Stimulated activated naive CD8-positive, alpha-beta T cell treated with anti-CD3 and anti-CD28 coated beads, Interleukin-15, Interleukin-2, amounts not matched to agents 100 U/mL and 50 U/mL, for 24 hours (primary cell): Measurements from ENCODE around the gene ATG10.
"Not testable (repeated sequence)": the region's sequence is repeated elsewhere in the genome, so short reads cannot be mapped to it uniquely, and the experiment has no call there.

Source experiments
- ATAC-seq: fragments of 150-1000 bp; cut with Tn5 transposase; one replicate; pipeline ENCODE4 v1.10.0; 2021
- DNase-seq: peaks from one replicate; pipeline ENCODE4 v3.0.0; 2021

The ATG10 gene

GRCh38 chr5:82222597-82223574, 251.1 kb downstream of the ATG10 start:
- DNase-seq = no peak
- no peak for ATAC-seq

GRCh38 chr5:82225525-82226172, 253.8 kb downstream of the ATG10 start:
- DNase-seq (peak; percentile 67), ATAC-seq (peak; percentile 82)

GRCh38 chr5:82234885-82235284, 263.1 kb downstream of the ATG10 start:
- DNase-seq = no peak

GRCh38 chr5:82244151-82244550, 272.3 kb downstream of the ATG10 start:
- ATAC-seq (no peak), DNase-seq (no peak)

More at GRCh38 chr5:82234885-82235284, 263.1 kb downstream of the ATG10 start:
- ATAC-seq = no peak

- ATAC-seq (no peak), DNase-seq (no peak)
These were observed 273.2 kb downstream of the ATG10 start for GRCh38 chr5:82244854-82245635.

GRCh38 chr5:82246960-82247574, 275.2 kb downstream of the ATG10 start:
- ATAC-seq (no peak), DNase-seq (no peak)

GRCh38 chr5:82252744-82253143, 280.9 kb downstream of the ATG10 start:
- DNase-seq (no peak), ATAC-seq (no peak)

- DNase-seq (no peak), ATAC-seq (no peak)
These were observed 284.0 kb downstream of the ATG10 start for GRCh38 chr5:82255844-82256243.

GRCh38 chr5:82257247-82257646, 285.4 kb downstream of the ATG10 start:
- no peak for DNase-seq
- no peak for ATAC-seq

GRCh38 chr5:82257729-82258128, 285.9 kb downstream of the ATG10 start:
- ATAC-seq = no peak

GRCh38 chr5:82259172-82259800, 287.5 kb downstream of the ATG10 start:
- DNase-seq = no peak
- ATAC-seq = no peak

More at GRCh38 chr5:82257729-82258128, 285.9 kb downstream of the ATG10 start:
- DNase-seq = no peak

GRCh38 chr5:82265047-82265446, 293.2 kb downstream of the ATG10 start:
- DNase-seq = no peak

GRCh38 chr5:82267297-82267933, 295.6 kb downstream of the ATG10 start:
- not testable (repeated sequence) for ATAC-seq, DNase-seq

More at GRCh38 chr5:82265047-82265446, 293.2 kb downstream of the ATG10 start:
- ATAC-seq = no peak

GRCh38 chr5:82269363-82269762, 297.5 kb downstream of the ATG10 start:
- not testable (repeated sequence) for DNase-seq, ATAC-seq

- DNase-seq = peak; percentile 19
- not testable (repeated sequence) for ATAC-seq
These were observed 300.9 kb downstream of the ATG10 start for GRCh38 chr5:82272571-82273356.

- DNase-seq, ATAC-seq: not testable (repeated sequence)
These were observed 301.6 kb downstream of the ATG10 start for GRCh38 chr5:82273426-82273825.

- DNase-seq (peak; percentile 31), ATAC-seq (no peak)
These were observed 302.8 kb downstream of the ATG10 start for GRCh38 chr5:82274343-82275211.

- ATAC-seq = no peak
- DNase-seq = no peak
These were observed 303.4 kb downstream of the ATG10 start for GRCh38 chr5:82275216-82275664.
